Transverse colon (tissue), 4 donors: ENCODE results near the gene EPHA5. TPM values are rescaled to one million over a fixed set of nuclear protein-coding genes. Genes with fewer than 3 reads are reported as not detected.

Experiments
- DNase-seq: peaks from one replicate; pipeline ENCODE4 v3.0.0-alpha.2; 2019
- H3K27ac ChIP-seq, 4 donors: fragments of 200-600 bp; sonication (generic); 2 replicates each; pipeline ENCODE4 v1.5.1; 2016 to 2018; ENCODE audit warnings: inconsistent platforms in 4 of 4
- H3K27me3 ChIP-seq: fragments of 200-600 bp; sonication (generic); 2 replicates; pipeline ENCODE4 v1.5.1; 2017; ENCODE audit warnings: inconsistent platforms
- H3K36me3 ChIP-seq, 4 donors: fragments of 200-600 bp; sonication (generic); 2 replicates each; pipeline ENCODE4 v1.5.1; 2017 to 2019; ENCODE audit warnings: inconsistent platforms in 4 of 4
- H3K4me1 ChIP-seq, 4 donors: fragments of 200-600 bp; sonication (generic); 2 replicates each; pipeline ENCODE4 v1.5.1; 2017 to 2020; ENCODE audit warnings: inconsistent platforms in 4 of 4
- H3K4me3 ChIP-seq, 4 donors: fragments of 200-600 bp; sonication (generic); 1 replicate in 1 of 4; 2 replicates in 3 of 4; pipeline versions ENCODE4 v1.5.1 to v1.6.1; 2017 to 2019; ENCODE audit warnings: inconsistent platforms in 4 of 4
- H3K9me3 ChIP-seq, 2 donors: fragments of 200-600 bp; sonication (generic); 2 replicates each; pipeline ENCODE4 v1.5.1; 2017 to 2019; ENCODE audit warnings: inconsistent platforms in 2 of 2
- CTCF ChIP-seq, 5 experiments: fragments of 200-600 bp in 3 of 5; fragments of 450-650 bp in 2 of 5; sonication (generic) in 3 of 5; IDR thresholded peaks; 1 replicate in 2 of 5; 2 replicates in 3 of 5; pipeline ENCODE4 v1.5.1; 2016 to 2017; ENCODE audit warnings: antibody characterized with exemption in 5 of 5, inconsistent platforms in 3 of 5, mild to moderate bottlenecking in 2 of 5, moderate library complexity in 1 of 5
- EP300 ChIP-seq: sonication (generic); formaldehyde crosslinking; IDR thresholded peaks from one replicate; pipeline ENCODE4 v1.6.1; 2017; ENCODE audit warnings: antibody characterized with exemption, low read depth
- POLR2A ChIP-seq: fragments of 450-650 bp; IDR thresholded peaks from one replicate; pipeline ENCODE4 v1.6.1; 2016; ENCODE audit warnings: antibody characterized with exemption, mild to moderate bottlenecking, moderate library complexity
- POLR2AphosphoS5 ChIP-seq, 3 donors: sonication (generic); formaldehyde crosslinking; IDR thresholded peaks; one replicate each; pipeline ENCODE4 v1.6.1; 2016; ENCODE audit warnings: antibody characterized with exemption in 3 of 3
- WGBS, 2 donors: methylation state at CpG; one replicate each; pipeline ENCODE4 v1.1.5; 2018; ENCODE audit warnings: low coverage in 1 of 2; 5-methylcytosine and 5-hydroxymethylcytosine counted together
- in situ Hi-C, 4 donors: fragments of 200-750 bp; cut with MboI; loops; one replicate each; pipeline versions ENCODE4 v1.15.0 to v1.15.1; 2017; ENCODE audit warnings: low sequenced_read_pairs in 3 of 4, low pct_ligation_motif_present in 1 of 4, low pct_unique_long_range_greater_than_20kb in 1 of 4
- intact Hi-C: fragments of 100-400 bp; cut with DNase I; formaldehyde crosslinking; loops from one replicate; pipeline ENCODE4 v1.15.1; 2023; ENCODE audit warnings: low total_unique reads
- total RNA-seq, 4 donors: library from RNA; depleted of rRNA; stranded (reverse); fragments of >200 nt; gene quantifications; one replicate each; pipeline ENCODE4 v1.1.0, GENCODE V29; 2016

EPHA5 gene
- total RNA-seq, 4 donors from 2014 or later, result 0.14 to 0.60 (median 0.32) TPM; not detected in 1

- no peaks in the 10 kb centered on the region for H3K4me1 ChIP-seq
- no peaks in the 10 kb centered on the region for H3K27me3 ChIP-seq
- no peak overlapping the region for H3K4me3 ChIP-seq
- no peak for TF ChIP-seq POLR2A
- TF ChIP-seq EP300, result no peak
- TF ChIP-seq POLR2AphosphoS5 (IDR thresholded peaks at IDR 0.05), result no peak
- no peak for TF ChIP-seq CTCF (IDR thresholded peaks at IDR 0.05)
- H3K9me3 ChIP-seq, result no peaks in the 10 kb centered on the region
- no peak overlapping the region for H3K27ac ChIP-seq
- in situ Hi-C loops, result no loop called here
- intact Hi-C loops, result no loop called here
- no peaks in the 10 kb centered on the region for H3K36me3 ChIP-seq
- 81 to 83% methylated on average over 2 of the region's 2 CpGs for WGBS, 2 donors
- DNase-seq, result no peak
Measured at GRCh38 chr4:65358914-65359313, 311.4 kb downstream of the EPHA5 start.

GRCh38 chr4:65353098-65353497 lies 317.2 kb downstream of the EPHA5 start:
- TF ChIP-seq POLR2A, result no peak
- DNase-seq, result no peak
- H3K27ac ChIP-seq, result no peak overlapping the region
- WGBS, 2 donors, result 55 to 77% methylated on average over 1 of the region's 1 CpG
- H3K36me3 ChIP-seq, result no peaks in the 10 kb centered on the region
- no peaks in the 10 kb centered on the region for H3K27me3 ChIP-seq
- H3K4me3 ChIP-seq, result no peak overlapping the region
- in situ Hi-C loops, result no loop called here
- no peaks in the 10 kb centered on the region for H3K9me3 ChIP-seq
- intact Hi-C loops, result no loop called here
- H3K4me1 ChIP-seq, result no peaks in the 10 kb centered on the region

- H3K27me3 ChIP-seq, result no peaks in the 10 kb centered on the region
- H3K4me3 ChIP-seq, result no peak overlapping the region
- no peak overlapping the region for H3K27ac ChIP-seq
- in situ Hi-C loops, result no loop called here
- no peak for DNase-seq
- intact Hi-C loops, result no loop called here
- no peaks in the 10 kb centered on the region for H3K4me1 ChIP-seq
- TF ChIP-seq POLR2AphosphoS5 (IDR thresholded peaks at IDR 0.05) (no peak), EP300 (no peak)
- no peaks in the 10 kb centered on the region for H3K36me3 ChIP-seq
- 60 to 69% methylated on average over 4 of the region's 4 CpGs for WGBS, 2 donors
- no peaks in the 10 kb centered on the region for H3K9me3 ChIP-seq
Measured at GRCh38 chr4:65344278-65344825, 325.9 kb downstream of the EPHA5 start.

GRCh38 chr4:65343342-65343741 lies 326.9 kb downstream of the EPHA5 start:
- Histone ChIP-seq H3K36me3 (no peaks in the 10 kb centered on the region), H3K27ac (no peak overlapping the region), H3K4me3 (no peak overlapping the region), H3K27me3 (no peaks in the 10 kb centered on the region), H3K4me1 (no peaks in the 10 kb centered on the region), H3K9me3 (no peaks in the 10 kb centered on the region)
- no peak for DNase-seq
- in situ Hi-C loops, result no loop called here
- intact Hi-C loops, result no loop called here
- 46 to 51% methylated on average over 1 of the region's 1 CpG for WGBS, 2 donors
- no peak for TF ChIP-seq POLR2A
- no peak for TF ChIP-seq CTCF (IDR thresholded peaks at IDR 0.05)
- TF ChIP-seq EP300, result no peak
- no peak for TF ChIP-seq POLR2AphosphoS5 (IDR thresholded peaks at IDR 0.05)

GRCh38 chr4:65341557-65341956 lies 328.7 kb downstream of the EPHA5 start:
- in situ Hi-C loops (no loop called here), intact Hi-C loops (no loop called here)
- Histone ChIP-seq H3K4me3 (no peak overlapping the region), H3K36me3 (no peaks in the 10 kb centered on the region), H3K9me3 (no peaks in the 10 kb centered on the region), H3K27ac (no peak overlapping the region), H3K4me1 (no peaks in the 10 kb centered on the region), H3K27me3 (no peaks in the 10 kb centered on the region)
- no peak for DNase-seq
- TF ChIP-seq EP300 (no peak), CTCF (IDR thresholded peaks at IDR 0.05) (no peak), POLR2A (no peak), POLR2AphosphoS5 (IDR thresholded peaks at IDR 0.05) (no peak)
